ENCODE data around the gene SCYGR3.

DNA sequence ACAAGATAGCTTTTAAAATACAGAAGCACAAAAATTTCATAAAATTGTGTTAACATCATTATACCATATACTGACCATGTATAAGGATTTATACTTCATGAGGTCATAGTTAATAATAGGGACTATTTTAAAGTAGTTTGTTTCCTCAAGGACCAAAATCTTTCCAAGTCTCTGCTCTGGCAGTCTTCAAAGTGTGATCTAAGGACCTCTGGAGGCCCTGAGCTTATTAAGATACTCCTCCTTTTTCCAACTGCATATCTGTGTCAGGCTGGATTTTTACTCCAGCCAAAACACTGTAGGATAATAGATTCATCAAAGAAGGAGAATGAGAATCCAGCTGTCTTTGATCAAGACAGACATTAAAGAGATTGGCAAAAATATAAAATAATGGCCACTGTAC lies 17.6 kb downstream of the SCYGR3 start:
- no peak for TF ChIP-seq HDAC2 (CRISPR knock-in tag; IDR thresholded peaks at IDR 0.05)
- no peak for TF ChIP-seq ZNF780A (CRISPR knock-in tag; IDR thresholded peaks at IDR 0.05)
- no peak for TF ChIP-seq RAD21 (CRISPR knock-in tag; IDR thresholded peaks at IDR 0.05)
- TF ChIP-seq NPAS2 (CRISPR knock-in tag; IDR thresholded peaks at IDR 0.05; ENCODE audit: borderline replicate concordance), result no peak
- no peak for TF ChIP-seq MAFK (conservative IDR thresholded peaks at IDR 0.05 in 1 of 2, IDR thresholded peaks at IDR 0.05 in 1 of 2; ENCODE audit: low read length in 2 of 2)
- no peak for TF ChIP-seq ZNF720 (CRISPR knock-in tag; IDR thresholded peaks at IDR 0.05)
